HL-60 (cell line): ENCODE measurements around the gene LRRC8E.

Experiments
- DNase-seq, 2 experiments: peaks; one replicate each; pipeline ENCODE4 v3.0.0-alpha.2; 2010 to 2020; ENCODE audit warnings: low read depth in 1 of 2, low spot score in 1 of 2
- H3K27ac ChIP-seq: fragments of 250-450 bp; sonication (Bioruptor Pico); replicated peaks from 2 replicates; pipeline ENCODE4 v1.5.1; 2020; ENCODE audit warnings: mild to moderate bottlenecking, moderate library complexity
- H3K27me3 ChIP-seq: fragments of 250-450 bp; sonication (Bioruptor Pico); 2 replicates; pipeline ENCODE4 v1.5.1; 2021; ENCODE audit warnings: mild to moderate bottlenecking, moderate library complexity; ENCODE audit not compliant: insufficient read depth, poor library complexity, severe bottlenecking
- H3K4me3 ChIP-seq: replicated peaks from 2 replicates; pipeline ENCODE4 v1.5.1; 2011; ENCODE audit warnings: mild to moderate bottlenecking, control low read depth, low read length; ENCODE audit not compliant: insufficient read depth
- CTCF ChIP-seq: IDR thresholded peaks from one replicate; pipeline ENCODE4 v1.5.1; 2011; ENCODE audit warnings: low read length, control low read depth, inconsistent platforms; ENCODE audit not compliant: insufficient read depth
- GABPA ChIP-seq: IDR thresholded peaks from 2 replicates; pipeline ENCODE4 v1.6.1; 2012; ENCODE audit warnings: low read depth
- POLR2AphosphoS5 ChIP-seq: IDR thresholded peaks from 2 replicates; pipeline ENCODE4 v1.6.1; 2012; ENCODE audit warnings: low read depth
- REST ChIP-seq: IDR thresholded peaks from 2 replicates; pipeline ENCODE4 v1.6.1; 2012; ENCODE audit warnings: low read depth; ENCODE audit not compliant: insufficient replicate concordance
- SPI1 ChIP-seq: IDR thresholded peaks from 2 replicates; pipeline ENCODE4 v1.6.1; 2012; ENCODE audit warnings: low read depth, mild to moderate bottlenecking, borderline replicate concordance

Gene LRRC8E

GRCh38 chr19:7921302-7921966 is 33.1 kb downstream of the LRRC8E start:
- DNase-seq, result no peak
- Histone ChIP-seq H3K4me3 (peak overlapping the region; percentile 54), H3K27ac (peak overlapping the region; percentile 57), H3K27me3 (no peaks in the 10 kb centered on the region)
- TF ChIP-seq POLR2AphosphoS5, result no peak
- TF ChIP-seq GABPA, result no peak
- no peak for TF ChIP-seq CTCF
- no peak for TF ChIP-seq REST
- TF ChIP-seq SPI1, result no peak

GRCh38 chr19:7921967-7922835 is 33.9 kb downstream of the LRRC8E start:
- Histone ChIP-seq H3K27me3 (no peaks in the 10 kb centered on the region), H3K4me3 (no peak overlapping the region), H3K27ac (no peak overlapping the region)
- no peak for DNase-seq
- no peak for TF ChIP-seq SPI1
- TF ChIP-seq POLR2AphosphoS5, result no peak
- TF ChIP-seq CTCF, result no peak
- TF ChIP-seq GABPA, result no peak
- no peak for TF ChIP-seq REST

- TF ChIP-seq REST (no peak), CTCF (no peak), POLR2AphosphoS5 (no peak), GABPA (no peak), SPI1 (no peak)
- no peaks in the 10 kb centered on the region for H3K27me3 ChIP-seq
- H3K27ac ChIP-seq, result no peak overlapping the region
- DNase-seq, result no peak
- H3K4me3 ChIP-seq, result no peak overlapping the region
Observed at GRCh38 chr19:7922836-7923195, 34.5 kb downstream of the LRRC8E start.
